Pulmonary artery endothelial cell (primary cell): Measurements from ENCODE around the gene FBXW2. TPM values are rescaled to one million over a fixed set of nuclear protein-coding genes. Genes with fewer than 3 reads are reported as not detected.
A peak's percentile ranks its signal among the peaks of the same experiment; 100 is the strongest.
"Not testable (repeated sequence)": the region's sequence is repeated elsewhere in the genome, so short reads cannot be mapped to it uniquely, and the experiment has no call there.

Experiments used
- DNase-seq: peaks from one replicate; pipeline ENCODE4 v3.0.0-alpha.2; 2011; ENCODE audit warnings: low read depth, low spot score
- total RNA-seq: library from RNA; depleted of rRNA; stranded (reverse); fragments of >200 nt; gene quantifications from 2 replicates; pipeline ENCODE4 v1.2.3, GENCODE V29; 2014

FBXW2 gene, protein sequence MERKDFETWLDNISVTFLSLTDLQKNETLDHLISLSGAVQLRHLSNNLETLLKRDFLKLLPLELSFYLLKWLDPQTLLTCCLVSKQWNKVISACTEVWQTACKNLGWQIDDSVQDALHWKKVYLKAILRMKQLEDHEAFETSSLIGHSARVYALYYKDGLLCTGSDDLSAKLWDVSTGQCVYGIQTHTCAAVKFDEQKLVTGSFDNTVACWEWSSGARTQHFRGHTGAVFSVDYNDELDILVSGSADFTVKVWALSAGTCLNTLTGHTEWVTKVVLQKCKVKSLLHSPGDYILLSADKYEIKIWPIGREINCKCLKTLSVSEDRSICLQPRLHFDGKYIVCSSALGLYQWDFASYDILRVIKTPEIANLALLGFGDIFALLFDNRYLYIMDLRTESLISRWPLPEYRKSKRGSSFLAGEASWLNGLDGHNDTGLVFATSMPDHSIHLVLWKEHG
- 39.1 and 49.9 TPM in 2 replicates for total RNA-seq

DNA sequence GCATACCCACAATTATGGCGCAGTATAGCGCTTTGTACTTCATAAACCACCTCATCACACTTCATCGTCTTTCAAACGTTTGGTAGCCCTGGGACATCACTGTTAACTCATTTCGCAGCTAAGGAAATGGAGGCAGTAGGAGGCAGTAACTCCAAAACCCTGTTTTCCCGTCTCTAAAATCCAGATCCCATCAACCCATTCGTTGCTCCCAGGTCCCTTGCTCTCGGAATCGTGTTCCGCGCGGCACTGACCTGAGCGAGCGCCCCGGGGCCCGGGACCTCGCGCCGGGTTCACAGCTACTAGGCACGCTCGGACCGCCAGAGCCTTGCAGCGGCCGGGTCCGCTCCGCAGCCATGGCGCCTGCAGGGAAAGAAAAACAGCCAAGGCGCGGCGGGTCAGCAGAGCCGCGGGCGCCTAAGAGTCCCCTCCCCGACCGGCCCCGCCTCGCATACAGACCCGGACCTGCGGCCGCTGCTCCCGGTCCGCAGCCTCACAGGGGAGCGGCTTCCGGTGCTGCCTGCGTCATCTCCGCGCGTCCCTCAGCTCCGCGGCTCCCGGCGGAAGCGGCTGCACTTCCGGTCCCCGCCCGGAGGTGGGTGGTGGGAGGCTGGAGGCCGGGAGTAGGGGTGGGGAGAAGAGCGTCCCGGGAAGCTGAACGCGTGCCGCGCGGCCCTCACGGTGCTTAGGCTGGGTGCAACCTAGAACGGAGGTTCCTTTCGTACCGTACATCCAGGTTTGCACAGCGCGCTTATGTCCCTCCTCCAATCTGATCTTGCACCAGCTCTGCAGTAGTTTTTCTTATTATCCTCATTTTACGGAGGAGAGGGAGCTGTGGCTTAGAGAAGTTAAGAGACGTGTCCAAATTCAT, at the start of gene FBXW2:
Gene FBXW2, minus strand, starts transcription at position 519 of the 868 bp plus-strand sequence. CDS start 5,158 bp downstream, outside the sequence.
- peak; percentile 69 for DNase-seq

DNA sequence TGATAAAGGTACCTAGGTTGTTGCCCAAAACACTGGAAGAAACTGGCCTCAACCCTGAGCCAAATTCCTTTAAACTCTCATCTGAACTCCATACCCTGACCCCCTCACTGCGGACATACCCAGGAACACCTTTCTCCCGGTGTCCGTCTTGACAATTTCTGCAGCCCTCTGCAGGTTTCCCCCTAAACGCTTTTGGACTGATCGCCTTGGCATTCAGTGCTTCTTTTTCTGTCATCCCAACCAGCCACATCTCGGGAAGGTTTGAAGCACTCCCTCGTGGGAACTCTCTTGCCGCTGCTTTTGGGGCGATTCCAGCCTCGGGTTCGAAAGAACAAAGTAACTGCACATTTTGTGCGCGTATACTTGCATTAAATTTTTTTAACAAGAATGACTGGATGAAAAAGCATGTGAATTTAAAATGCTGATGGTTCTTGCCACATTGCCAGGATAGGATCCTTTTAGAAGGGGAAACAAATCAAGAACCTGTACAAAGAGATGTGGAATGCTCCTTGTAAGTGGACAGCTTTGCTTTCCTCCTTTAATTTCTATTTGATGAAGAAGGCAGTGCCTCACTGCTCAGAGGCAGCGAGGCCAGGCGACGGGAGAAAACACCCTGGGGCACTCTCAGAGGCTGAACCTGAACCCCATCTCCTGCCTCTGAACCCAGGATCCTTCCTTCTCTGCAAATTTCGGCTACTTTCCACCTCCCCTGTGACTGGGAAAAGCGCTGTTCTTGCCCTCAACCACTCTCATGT, 48.9 kb upstream of the FBXW2 start:
- no peak for DNase-seq

DNA sequence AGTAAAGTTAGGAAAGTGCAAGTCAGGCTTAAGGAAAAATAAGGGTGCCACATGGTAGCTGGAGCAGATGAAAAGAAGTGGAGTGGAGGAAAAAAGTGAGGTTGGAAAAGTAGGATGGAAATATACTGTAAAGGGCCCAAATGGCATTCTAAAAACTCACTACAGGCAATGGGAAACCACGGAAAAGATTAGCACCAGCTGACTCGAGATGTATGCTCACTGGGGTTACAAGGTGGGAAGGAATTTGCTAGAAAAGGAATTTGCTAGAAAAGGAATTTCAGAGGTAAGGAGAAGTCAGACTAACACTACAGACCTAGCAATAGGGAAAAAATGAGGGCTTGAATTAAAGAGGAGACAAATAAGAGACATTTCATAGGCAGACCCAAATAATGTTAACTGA, 45.9 kb upstream of the FBXW2 start:
- DNase-seq = no peak

DNA sequence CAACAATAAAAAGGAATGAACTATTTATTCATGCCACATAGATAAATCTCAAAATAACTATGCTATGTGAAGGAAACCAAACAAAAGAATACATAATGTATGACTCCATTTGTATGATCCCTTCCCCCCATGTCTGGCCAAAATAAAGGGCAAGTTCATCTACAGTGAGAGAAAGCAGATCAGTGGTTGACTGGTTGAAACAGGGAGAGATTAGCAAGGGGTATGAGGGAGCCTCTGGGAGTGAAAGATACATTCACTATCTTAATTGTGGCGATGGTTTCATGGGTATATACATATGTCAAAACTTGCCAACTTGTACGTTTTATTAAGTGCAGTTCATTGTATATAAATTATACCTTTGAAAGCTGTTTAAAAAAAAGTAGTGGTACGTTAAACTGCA, 44.7 kb upstream of the FBXW2 start:
- no peak for DNase-seq

DNA sequence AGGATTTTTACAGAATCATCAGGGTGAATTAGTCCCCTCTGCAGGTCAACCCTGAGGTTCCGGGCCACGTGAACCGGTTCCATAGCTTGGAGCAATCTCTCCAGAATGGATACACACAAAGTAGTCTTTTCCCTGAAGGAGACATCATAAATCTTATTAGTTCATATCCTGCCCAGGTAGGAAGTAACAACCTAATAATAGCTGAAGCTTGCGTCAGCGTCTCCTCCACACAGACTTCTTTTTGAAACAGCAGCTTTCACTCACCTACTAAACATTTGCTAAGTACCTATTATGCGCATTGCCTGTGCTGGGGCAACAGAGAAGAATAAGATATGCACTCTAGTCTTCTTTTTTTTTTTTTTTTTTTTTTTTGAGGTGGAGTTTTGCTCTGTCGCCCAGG, 40.1 kb upstream of the FBXW2 start:
- no peak for DNase-seq

DNA sequence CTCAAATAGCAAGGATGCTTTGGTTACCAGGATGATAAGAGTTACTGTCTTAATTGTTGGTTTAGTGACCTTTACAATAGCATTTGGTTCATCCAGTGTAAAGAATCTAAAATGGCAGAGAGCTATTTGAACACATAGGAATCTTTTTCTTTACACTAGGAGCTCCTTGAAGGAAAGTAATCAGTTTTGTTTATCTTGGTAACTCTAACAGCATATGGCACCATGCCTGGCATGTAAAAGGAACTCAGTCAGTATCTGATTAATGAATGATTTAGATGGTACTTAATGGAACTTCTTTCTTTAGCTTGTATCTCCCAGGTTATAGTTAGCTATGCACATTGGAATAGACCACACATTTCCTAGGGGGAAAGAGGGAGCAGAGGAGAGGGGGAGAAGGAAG, 39.6 kb upstream of the FBXW2 start:
- DNase-seq = no peak

DNA sequence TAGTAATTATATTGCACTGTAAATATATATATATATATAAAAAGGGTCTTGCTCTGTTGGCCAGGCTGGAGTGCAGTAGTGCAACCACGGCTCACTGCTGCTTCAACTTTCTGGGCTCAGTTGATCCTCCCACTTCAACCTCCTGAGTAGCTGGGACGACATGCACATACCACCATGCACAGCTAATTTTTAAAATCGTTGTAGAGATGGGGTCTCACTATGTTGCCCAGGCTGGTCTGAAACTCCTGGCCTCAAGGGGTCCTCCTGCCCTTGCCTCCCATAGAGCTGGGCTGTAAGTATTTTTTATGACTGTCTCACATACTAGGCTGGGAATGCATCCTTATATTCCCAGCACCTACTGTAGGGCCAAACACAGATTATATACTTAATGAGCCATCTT, 37.6 kb upstream of the FBXW2 start:
- no peak for DNase-seq

DNA sequence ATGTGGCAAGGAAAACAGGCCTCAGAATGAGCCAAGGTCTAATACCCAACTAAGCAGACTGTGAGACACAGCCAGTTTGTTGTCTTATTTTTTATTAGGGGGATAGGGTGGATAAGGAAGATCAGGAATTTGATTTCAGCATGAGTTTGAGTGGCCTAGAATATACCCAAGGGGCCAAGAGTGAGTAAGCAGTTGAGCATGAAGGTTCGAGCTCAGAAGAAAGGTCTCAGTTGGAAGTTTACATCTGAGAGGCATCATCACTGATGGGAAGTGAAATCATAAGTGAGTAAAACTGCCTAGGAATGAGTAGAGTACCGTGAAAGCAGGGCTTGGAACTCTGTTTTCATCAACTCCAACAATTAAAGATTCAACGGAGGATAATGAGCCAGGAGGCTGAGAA, 36.9 kb upstream of the FBXW2 start:
- no peak for DNase-seq

DNA sequence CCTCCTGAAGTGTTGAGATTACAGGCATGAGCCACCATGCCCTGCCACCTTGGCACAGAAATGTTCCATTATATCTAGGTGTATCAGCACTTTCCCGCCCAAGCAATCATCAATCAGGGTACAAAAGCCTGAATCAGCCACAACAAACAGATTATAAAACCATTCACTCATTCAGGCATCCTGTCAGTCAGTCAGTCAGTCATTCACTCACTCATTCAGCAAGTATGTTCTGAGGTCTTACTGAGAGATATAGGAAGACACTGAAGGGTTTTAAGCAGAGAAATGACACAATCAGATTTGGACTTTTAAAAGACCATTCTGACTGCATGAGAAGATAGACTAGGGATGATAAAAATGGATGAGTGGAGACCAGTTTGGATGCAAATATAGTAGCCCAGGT, 36.4 kb upstream of the FBXW2 start:
- DNase-seq = no peak

DNA sequence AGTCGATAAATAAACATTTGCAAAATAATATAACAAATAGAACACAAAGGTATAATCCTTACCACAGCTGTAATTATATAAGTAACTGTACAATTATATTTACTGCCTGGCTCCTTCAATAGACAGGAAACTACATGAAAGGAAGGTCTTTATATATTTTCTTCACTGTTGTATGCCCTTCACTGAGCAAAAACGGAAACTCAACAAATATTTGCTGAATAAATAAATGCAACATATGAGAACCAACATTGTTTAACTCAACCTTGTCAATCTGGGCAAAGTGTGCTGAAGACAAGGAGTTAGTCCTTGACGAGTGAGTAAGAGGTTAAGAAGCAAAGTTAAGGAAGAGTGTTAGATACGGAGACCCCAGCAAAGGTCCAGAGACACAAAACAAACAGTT, 26.9 kb upstream of the FBXW2 start:
- no peak for DNase-seq

DNA sequence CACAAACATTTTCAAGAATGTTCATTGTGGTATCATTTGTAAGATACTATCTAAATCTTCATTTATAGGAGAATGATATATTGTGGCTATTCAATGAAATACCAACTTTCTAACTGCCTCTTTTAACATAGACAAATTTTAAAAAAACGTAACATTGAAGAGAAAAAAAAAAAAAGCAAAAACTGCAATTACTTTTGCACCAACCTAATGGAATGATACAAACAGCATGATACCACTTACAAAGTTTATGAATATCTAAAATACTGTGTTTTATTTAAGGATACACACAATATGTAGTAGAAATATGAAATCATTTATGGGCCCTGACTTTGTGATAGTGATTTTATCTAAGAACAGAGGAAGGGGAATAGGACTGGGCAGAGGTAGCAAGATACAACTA, 25.4 kb upstream of the FBXW2 start:
- no peak for DNase-seq

DNA sequence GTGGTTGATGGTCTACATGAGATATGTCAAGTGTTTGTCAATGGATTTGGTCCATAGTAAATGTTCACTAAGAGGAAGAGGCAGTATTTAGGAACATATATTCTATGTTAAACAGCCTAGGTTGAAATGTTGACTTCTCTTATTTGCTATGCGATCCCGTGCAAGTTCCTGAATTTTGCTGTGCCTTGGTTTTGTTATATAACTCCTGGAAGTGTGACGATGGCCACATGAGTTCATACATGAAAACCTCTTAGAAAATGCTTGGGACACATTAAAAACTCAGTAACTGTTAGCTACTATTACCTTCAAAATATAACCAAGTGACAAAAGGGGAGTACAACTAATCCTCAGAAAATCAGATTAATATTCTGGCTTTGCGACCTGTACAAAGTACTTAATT, 21.9 kb upstream of the FBXW2 start:
- no peak for DNase-seq

DNA sequence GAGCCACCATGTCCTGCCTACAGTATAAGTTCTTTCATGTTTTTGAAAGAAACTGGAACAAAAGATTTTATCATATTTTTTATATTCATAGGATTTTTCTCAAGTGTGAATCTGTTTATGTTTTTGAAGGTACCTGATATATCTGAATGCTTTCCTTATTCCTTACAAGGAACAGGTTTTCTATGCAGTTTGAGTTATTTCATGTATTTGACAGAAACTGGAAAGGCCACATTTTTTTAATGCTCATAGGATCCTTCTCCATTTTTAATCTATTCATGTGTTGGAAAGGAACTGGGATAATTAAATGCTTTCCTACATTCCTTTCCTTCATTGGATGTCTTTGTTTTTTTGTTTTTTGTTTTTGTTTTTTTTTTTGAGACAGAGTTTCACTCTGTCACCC, 15.7 kb upstream of the FBXW2 start:
- DNase-seq = no peak

DNA sequence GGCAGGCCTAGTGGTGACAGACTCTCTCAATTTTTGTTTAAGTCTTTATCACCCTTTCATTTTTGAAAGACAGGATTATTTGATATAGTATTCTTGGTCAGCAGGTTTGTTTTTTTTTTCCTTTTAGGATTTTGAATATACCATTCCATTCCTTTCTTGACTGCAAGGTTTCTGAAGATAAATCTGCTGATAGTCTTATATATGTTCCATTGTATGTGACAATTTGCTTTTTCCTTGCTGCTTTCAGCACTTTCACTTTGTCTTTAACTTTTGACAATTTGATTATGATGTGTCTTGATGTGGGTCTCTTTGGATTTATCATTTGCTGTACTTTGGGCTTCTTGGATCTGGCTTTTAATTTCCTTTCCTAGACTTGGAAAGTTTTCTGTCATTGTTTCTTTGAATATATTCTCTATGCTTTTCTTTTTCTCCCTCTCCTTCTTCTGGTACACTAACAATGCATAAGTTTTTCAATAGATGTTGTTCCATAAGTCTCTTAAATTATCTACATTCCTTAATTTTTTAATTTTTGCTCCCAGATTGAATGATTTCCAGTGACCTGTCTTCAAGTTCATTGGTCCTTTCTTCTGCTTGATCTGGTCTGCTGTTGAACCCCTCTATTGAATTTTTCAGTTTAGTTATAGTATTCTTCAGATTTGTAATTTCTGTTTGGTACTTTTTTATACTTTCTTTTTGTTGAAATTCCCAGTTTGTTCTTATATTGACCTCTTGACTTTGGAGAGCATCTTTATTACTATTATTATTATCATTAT, 14.6 kb upstream of the FBXW2 start:
- no peak for DNase-seq

DNA sequence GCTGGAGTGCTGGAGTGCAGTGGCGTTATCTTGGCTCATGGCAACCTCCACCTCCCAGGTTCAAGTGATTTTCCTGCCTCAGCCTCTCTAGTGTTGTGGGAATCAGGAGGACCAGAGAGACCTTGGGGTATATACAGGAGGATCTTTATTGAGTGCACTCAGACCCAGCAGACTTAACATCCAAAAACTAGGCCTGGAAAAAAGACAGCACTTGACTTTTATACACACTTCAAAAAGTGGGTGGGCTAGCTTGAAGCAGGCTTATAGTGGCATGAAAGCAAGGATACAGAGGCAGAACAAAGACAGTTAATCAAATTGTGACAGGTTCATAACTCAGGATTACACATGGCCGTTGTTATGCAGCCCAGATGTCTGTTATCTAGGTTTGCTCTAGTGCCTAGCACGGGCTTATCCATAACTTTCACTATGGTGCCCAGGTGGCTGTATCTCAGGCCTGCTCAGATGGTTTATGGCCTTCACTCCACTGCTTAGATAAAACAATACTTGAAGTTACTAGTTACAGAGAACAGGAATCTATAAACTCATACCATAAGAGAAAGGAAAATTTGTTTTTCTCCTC, 11.7 kb upstream of the FBXW2 start:
- DNase-seq = not testable (repeated sequence)

DNA sequence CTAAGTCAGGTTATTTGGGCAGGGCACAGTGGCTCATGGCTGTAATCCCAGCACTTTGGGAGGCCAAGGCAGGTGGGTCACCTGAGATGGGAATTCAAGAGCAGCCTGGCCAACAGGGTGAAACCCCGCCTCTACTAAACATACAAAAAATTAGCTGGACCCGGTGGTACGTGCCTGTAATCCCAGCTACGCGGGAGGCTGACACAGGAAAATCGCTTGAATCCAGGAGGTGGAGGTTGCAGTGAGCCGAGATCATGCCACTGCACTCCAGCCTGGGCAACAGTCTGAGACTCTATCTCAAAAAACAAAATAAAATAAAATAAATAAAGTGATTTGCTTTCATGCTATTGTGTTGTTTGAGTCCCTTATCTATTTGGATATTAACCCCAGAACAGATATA, 8.2 kb upstream of the FBXW2 start:
- DNase-seq = no peak

DNA sequence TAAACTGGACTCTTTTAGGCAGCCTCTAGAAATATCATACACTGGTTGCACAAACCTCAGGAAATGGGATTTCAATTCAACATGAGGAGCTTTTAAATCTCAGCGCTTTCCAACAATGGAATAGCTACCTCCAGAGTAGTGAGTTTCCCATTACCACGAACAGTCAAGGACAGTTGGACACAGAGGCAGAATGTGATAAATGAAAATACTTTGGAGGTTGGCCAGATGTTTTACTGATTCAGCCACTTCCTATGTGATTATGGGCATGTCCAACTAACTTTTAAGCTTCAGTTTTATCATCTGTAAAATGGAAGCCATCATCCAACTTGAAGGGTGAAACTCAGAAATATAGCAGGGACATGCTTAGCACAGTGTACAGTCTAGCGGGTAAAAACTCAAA, 2.1 kb downstream of the FBXW2 start:
- no peak for DNase-seq

DNA sequence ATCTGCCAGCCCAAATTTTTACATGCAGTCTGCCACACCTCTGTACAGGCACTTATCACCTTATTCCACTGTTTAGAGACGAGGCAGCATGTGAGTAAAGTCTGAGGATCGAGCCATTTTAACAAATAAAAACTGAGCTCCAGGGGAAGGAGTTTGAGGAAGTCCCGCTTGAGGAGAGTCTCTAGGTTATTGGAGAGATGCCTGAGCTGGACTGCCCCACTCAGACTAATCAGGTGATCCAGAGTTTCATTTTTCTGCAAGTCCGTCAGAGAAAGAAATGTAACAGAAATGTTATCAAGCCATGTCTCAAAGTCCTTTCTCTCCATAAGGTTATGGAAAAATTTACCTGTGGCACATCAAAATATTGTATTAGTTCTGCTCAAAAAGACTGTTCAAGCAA, 5.3 kb downstream of the FBXW2 start:
- DNase-seq = no peak

DNA sequence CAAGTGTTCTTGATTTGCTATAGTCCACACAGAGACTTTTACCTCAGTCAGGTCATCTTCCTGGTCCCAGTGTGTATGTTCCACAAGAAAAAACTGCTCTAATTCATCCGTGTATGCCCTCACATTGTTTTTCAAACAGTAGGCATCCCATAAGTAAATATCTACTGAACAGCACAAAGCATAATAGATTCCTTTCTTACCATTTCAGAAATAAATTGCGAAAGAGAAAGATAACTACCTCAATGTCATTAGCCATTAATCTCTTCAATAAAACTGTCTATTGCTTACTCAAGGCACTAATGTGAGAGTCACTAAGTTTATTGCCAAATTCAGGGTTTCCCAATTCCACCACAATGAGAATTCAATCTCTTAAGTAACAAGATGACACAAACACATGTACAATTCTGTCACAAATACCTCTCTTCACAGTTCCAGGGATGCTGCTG, 9.6 kb downstream of the FBXW2 start:
- no peak for DNase-seq

DNA sequence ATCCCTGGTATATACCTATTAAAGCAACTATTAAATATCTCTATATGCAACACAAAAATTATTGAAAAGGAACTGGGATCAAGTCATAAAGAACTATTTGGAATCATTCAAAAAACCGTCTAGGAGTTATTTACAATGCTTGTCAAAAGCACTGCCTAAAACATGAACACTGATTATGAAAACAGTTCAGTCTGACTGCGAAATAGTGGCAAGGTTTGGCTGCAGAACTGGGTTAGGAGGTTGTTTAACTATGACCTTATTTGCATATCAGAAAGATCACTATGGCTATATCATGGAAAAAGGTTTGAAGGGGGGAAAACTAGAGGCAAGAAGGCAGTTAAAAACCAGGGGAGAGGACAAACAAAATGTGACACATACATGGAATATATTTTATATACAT, 12.0 kb downstream of the FBXW2 start:
- DNase-seq = no peak

DNA sequence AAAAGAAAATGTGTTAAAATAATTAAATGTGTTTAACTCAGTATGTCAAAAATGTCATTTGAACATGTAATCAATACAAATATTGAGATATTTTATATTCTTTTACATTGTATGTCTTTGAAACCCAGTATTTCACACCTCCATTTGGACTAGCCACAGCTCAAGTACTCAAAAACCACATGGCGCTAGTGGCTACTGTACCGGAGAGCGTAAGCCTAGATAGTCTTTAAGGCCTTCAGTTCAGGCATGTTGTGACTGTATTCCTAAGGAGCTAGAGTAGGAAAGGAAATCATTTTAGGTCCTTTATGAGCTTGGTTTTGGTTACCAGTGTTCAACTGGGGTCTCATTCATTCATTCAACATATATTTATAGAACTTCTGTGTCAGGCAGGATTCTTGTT, 12.8 kb downstream of the FBXW2 start:
- DNase-seq = no peak
